Pancreas (tissue), 10 donors: ENCODE results near the gene SLC6A8. TPM values are rescaled to one million over a fixed set of nuclear protein-coding genes. Genes with fewer than 3 reads are reported as not detected.
"Not testable (repeated sequence)": the region's sequence is repeated elsewhere in the genome, so short reads cannot be mapped to it uniquely, and the experiment has no call there.

ENCODE experiments used
- ATAC-seq, 4 donors: fragments of 200-7000 bp; cut with Tn5 transposase; one replicate each; pipeline versions ENCODE4 v1.8.0 to v1.9.1; 2020; ENCODE audit warnings: mild to moderate bottlenecking in 4 of 4, moderate library complexity in 4 of 4
- DNase-seq, 6 donors: peaks; one replicate each; pipeline ENCODE4 v3.0.0-alpha.2; 2020
- FAIRE-seq: peaks from 2 replicates; lab custom pipeline; 2012; peaks lifted over from hg19 to GRCh38; lab: Jason Lieb, UNC
- H3K27ac ChIP-seq, 4 donors: fragments of 200-600 bp; sonication (generic); 1 replicate in 3 of 4; 2 replicates in 1 of 4; pipeline versions ENCODE4 v1.5.0 to v1.8.0; 2020
- H3K27me3 ChIP-seq, 4 donors: fragments of 200-600 bp; one replicate each; pipeline ENCODE4 v1.8.0; 2021
- H3K36me3 ChIP-seq, 3 donors: fragments of 200-600 bp; sonication (generic) in 1 of 3; one replicate each; pipeline versions ENCODE4 v1.5.0 to v1.8.0; 2020 to 2021
- H3K4me1 ChIP-seq, 3 donors: fragments of 200-600 bp; one replicate each; pipeline ENCODE4 v1.8.0; 2021
- H3K4me3 ChIP-seq, 4 donors: fragments of 200-600 bp; sonication (generic) in 2 of 4; one replicate each; pipeline versions ENCODE4 v1.5.0 to v1.8.0; 2020 to 2021
- H3K9me3 ChIP-seq, 4 donors: fragments of 200-600 bp; one replicate each; pipeline ENCODE4 v1.8.0; 2021
- WGBS, 2 donors: extraction: QIAGEN DNeasy Blood & Tissue Kit; methylation state at CpG; one replicate each; pipeline ENCODE4 v1.1.7; 2013; 5-methylcytosine and 5-hydroxymethylcytosine counted together
- intact Hi-C, 3 donors: fragments of 100-400 bp; cut with DNase I; formaldehyde crosslinking; loops; one replicate each; pipeline versions ENCODE4 v1.11.1 to v1.14.2; 2022
- polyA plus RNA-seq, 2 donors: library from polyadenylated mRNA; stranded (reverse); fragments of 200-250 nt; gene quantifications; one replicate each; pipeline ENCODE4 v1.2.3, GENCODE V29; 2013
- total RNA-seq, 6 donors: library from RNA; stranded (reverse); fragmentation: NEBNext Ultra II Directional in 4 of 6; extraction: Animal tissue kit (Norgen Biotek cat#: 25700) in 4 of 6; gene quantifications; one replicate each; pipeline versions ENCODE4 v1.2.1 to v1.2.4, GENCODE V29; 2021 to 2023
- TF ChIP-seq, protein P1 (sequence below), 4 donors: fragments of 200-600 bp; sonication (generic) in 3 of 4; IDR thresholded peaks; one replicate each; pipeline versions ENCODE4 v1.5.0 to v1.8.0; 2021; ENCODE audit warnings: antibody characterized with exemption in 4 of 4
- donor health status: healthy with polysubstance abuse.
- donor health status: DM: no; HTN: no; CAD: no; lungs with moderate emphysema.
- donor health status: DM: no; HTN: no; CAD: no.
- donor health status: control.
- donor health status: control.
- donor health status: Bipolar disorder and iron deficiency.
- donor health status: DM: yes; HTN: yes; CAD: no.
- donor health status: DM: no; HTN: no; CAD: no.
- donor health status: DM: no; HTN: no; CAD: no.
- donor health status: DM: yes; HTN: yes; CAD: no.

The SLC6A8 gene
- total and polyA plus RNA-seq, 8 donors, result 8.4 to 15.8 (median 12.1) TPM

DNA sequence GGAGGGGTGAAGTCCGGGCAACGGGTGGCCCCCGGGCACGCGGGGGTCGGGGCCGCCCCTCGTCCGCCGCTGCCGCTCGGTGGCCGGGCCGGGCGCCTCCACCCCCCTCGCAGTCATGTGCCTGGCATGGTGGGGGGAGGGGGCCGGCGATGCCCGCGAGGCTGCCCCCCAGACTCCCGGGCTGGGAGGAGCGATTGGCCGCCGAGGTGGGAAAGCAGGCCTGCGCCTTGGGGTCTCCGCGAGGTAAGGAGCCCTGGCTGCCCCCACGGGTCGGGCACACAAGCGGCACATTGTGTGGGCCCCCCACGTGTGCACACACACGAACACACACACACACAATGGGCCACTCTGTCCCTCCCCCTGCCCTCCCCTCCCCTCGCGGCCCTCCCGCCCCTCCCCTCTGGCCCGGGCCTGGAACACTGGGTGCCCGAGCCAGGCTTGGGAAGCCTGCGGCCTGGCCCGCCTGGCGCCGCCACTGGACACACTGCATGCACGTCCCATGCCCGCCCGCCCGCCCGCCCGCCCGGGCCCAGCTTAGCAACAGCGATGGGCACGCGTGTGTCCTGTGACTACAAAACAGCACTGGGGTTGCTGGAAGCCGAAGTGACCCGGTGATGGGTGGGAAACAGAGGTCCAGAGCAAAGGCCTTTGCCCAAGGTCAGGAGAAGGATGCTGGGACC, 1.3 kb downstream of the SLC6A8 start:
- Histone ChIP-seq H3K36me3 (no peaks in the 10 kb centered on the region), H3K4me3 (peak overlapping the region in 3 of 4 donors; percentile 10 to 37 (median 34)), H3K4me1 (no peaks in the 10 kb centered on the region), H3K27me3 (no peaks in the 10 kb centered on the region), H3K9me3 (no peaks in the 10 kb centered on the region), H3K27ac (no peak overlapping the region)
- no peak for FAIRE-seq
- intact Hi-C loops, result no loop called here
- DNase-seq, result peak in 4 of 6 donors; percentile 45 to 83 (median 62)
- TF ChIP-seq, protein P1, sequence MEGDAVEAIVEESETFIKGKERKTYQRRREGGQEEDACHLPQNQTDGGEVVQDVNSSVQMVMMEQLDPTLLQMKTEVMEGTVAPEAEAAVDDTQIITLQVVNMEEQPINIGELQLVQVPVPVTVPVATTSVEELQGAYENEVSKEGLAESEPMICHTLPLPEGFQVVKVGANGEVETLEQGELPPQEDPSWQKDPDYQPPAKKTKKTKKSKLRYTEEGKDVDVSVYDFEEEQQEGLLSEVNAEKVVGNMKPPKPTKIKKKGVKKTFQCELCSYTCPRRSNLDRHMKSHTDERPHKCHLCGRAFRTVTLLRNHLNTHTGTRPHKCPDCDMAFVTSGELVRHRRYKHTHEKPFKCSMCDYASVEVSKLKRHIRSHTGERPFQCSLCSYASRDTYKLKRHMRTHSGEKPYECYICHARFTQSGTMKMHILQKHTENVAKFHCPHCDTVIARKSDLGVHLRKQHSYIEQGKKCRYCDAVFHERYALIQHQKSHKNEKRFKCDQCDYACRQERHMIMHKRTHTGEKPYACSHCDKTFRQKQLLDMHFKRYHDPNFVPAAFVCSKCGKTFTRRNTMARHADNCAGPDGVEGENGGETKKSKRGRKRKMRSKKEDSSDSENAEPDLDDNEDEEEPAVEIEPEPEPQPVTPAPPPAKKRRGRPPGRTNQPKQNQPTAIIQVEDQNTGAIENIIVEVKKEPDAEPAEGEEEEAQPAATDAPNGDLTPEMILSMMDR (IDR thresholded peaks at IDR 0.05), result no peak
- WGBS, 2 donors, result 26 to 43% methylated on average over 46 to 51 of the region's 53 CpGs
- ATAC-seq, result peak; percentile 16 to 73 (median 64)

DNA sequence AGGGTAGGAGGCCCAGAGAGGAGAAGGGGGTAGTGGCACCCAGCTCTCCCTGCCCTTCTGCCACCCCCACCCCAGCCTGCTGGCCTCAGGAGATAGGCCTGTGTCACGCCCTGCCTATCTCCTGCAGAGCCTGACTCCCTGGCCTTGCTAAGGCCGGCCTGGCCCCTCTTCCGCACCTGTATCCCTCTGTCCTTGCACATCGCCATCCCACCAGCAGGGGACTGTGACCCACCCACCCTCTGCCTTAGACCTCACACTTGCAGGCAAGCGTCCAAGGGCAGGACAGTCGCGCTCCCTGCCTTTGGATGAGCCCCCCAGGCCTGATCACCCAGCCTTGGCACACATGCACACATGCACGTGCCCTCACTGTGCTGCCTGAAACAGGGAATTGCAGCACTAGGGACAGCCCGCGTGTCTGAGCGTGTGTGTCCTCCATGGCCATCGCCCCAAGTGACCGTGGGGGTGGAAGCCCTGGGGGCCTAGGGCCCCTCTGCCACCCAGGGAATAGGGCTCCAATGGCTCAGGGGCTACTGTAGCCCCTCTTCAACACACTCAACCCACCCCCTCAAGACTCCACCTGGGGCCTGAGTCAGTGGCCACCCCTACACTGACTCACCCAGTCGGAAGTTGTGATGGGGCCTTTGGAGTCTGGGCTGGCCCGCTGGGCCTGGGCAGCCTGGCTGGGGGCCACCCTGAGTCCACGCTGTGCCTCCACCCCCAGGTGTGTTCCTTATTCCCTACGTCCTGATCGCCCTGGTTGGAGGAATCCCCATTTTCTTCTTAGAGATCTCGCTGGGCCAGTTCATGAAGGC, 2.1 kb downstream of the SLC6A8 start:
- H3K27ac ChIP-seq, result no peak overlapping the region
- peak overlapping the region in 1 of 4 donors; percentile 37 for H3K4me3 ChIP-seq
- DNase-seq (peak in 3 of 6 donors; percentile 48 to 67 (median 57)), FAIRE-seq (no peak), ATAC-seq (no peak)
- WGBS, 2 donors, result 78 to 84% methylated on average over 19 of the region's 19 CpGs
- TF ChIP-seq, protein P1 (IDR thresholded peaks at IDR 0.05), result no peak
- H3K9me3 ChIP-seq, result no peaks in the 10 kb centered on the region
- H3K27me3 ChIP-seq, result no peaks in the 10 kb centered on the region
- H3K36me3 ChIP-seq, result no peaks in the 10 kb centered on the region
- intact Hi-C loops, result no loop called here
- no peaks in the 10 kb centered on the region for H3K4me1 ChIP-seq

DNA sequence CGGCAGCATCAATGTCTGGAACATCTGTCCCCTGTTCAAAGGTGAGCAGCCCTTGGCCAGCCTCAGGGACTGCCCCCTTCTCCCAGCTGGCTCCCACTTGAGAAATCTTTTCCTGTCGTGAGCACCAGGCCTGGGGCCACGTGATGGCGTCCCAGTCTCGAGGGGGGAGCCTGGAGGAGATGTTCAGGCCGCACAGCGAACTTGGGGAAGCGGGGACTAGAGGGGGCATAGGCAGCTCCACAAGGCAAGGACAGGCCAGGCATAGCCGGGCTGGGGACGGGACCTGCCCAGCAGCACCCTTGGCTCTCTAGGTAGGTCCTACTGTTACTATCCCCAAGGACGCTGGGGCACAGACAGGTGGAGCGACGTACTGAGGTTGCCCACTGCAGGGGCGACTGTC, 2.7 kb downstream of the SLC6A8 start:
- WGBS, 2 donors, result 81 to 86% methylated on average over 14 of the region's 14 CpGs
- FAIRE-seq (no peak), ATAC-seq (no peak), DNase-seq (peak in 2 of 6 donors; percentile 54 to 77)
- no peaks in the 10 kb centered on the region for H3K36me3 ChIP-seq
- intact Hi-C loops, result no loop called here
- no peaks in the 10 kb centered on the region for H3K4me1 ChIP-seq
- TF ChIP-seq, protein P1 (IDR thresholded peaks at IDR 0.05), result no peak
- no peaks in the 10 kb centered on the region for H3K9me3 ChIP-seq
- no peak overlapping the region for H3K27ac ChIP-seq
- no peak overlapping the region for H3K4me3 ChIP-seq
- no peaks in the 10 kb centered on the region for H3K27me3 ChIP-seq

DNA sequence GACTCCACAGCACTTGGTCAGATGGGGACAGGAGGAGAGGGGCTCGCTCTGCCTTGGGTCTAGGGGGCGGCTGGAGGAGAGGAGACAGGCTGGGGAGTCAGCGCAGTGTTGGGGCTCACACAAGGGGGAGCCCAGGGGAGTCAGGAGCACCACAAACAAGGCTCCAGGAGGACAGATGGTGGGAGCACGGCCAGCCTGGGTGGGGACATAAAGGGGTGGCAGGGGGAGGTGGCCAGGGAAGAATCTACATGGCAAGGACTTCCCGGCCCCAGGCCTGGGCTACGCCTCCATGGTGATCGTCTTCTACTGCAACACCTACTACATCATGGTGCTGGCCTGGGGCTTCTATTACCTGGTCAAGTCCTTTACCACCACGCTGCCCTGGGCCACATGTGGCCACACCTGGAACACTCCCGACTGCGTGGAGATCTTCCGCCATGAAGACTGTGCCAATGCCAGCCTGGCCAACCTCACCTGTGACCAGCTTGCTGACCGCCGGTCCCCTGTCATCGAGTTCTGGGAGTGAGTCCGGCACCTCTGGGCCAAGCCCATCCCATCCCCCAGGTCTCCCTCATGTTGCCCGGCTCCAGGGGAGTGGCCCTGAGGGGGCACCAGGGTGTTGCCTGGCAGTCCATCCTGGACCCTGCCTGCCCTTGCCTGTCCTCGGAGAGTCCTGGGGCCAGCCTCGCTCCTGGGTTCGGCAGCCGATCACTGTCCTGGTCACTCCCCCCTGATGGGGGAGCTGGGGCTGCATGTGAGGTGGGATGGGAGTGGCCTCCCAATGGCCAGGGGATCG, 3.5 kb downstream of the SLC6A8 start:
- FAIRE-seq, H3K4me3 ChIP-seq, H3K36me3 ChIP-seq, intact Hi-C loops, H3K27ac ChIP-seq, H3K9me3 ChIP-seq, H3K4me1 ChIP-seq, H3K27me3 ChIP-seq, ATAC-seq: not testable (repeated sequence)
- WGBS, 2 donors, result 85 to 92% methylated on average over 18 to 21 of the region's 21 CpGs
- DNase-seq, result peak in 2 of 6 donors; percentile 60 to 78

DNA sequence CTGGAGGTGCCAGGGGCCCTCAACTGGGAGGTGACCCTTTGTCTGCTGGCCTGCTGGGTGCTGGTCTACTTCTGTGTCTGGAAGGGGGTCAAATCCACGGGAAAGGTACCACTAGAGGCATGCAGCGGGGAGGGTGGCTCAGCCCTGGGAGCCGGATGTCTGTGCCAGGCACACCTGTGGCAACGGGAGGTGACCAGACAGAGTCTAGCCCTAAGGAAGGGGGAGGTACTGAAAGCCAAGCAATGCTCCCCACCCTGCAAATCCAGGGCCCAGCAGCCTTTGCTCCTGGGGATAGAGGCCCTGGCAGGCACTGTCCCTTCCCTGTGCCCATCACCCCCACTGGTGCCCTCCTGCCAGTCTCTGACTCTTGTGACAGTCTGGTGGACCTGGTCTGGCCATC, 4.3 kb downstream of the SLC6A8 start:
- no peak overlapping the region for H3K27ac ChIP-seq
- no peaks in the 10 kb centered on the region for H3K36me3 ChIP-seq
- WGBS, 2 donors, result 43 to 66% methylated on average over 4 of the region's 4 CpGs
- no peaks in the 10 kb centered on the region for H3K9me3 ChIP-seq
- no peak for FAIRE-seq
- no peak for ATAC-seq
- no peak overlapping the region for H3K4me3 ChIP-seq
- no peaks in the 10 kb centered on the region for H3K27me3 ChIP-seq
- TF ChIP-seq, protein P1 (IDR thresholded peaks at IDR 0.05), result no peak
- intact Hi-C loops, result no loop called here
- peak in 2 of 6 donors; percentile 52 to 66 for DNase-seq
- H3K4me1 ChIP-seq, result no peaks in the 10 kb centered on the region
